Spleen (tissue), 11 donors: ENCODE data around the gene LAMTOR2. TPM values are rescaled to one million over a fixed set of nuclear protein-coding genes. Genes with fewer than 3 reads are reported as not detected.
"Not testable (repeated sequence)": the region's sequence is repeated elsewhere in the genome, so short reads cannot be mapped to it uniquely, and the experiment has no call there.

Experiments used
- DNase-seq: peaks from one replicate; pipeline ENCODE4 v3.0.0-alpha.2; 2020
- H3K27ac ChIP-seq, 8 donors: fragments of 200-600 bp; sonication (generic) in 7 of 8; 1 replicate in 4 of 8; 2 replicates in 4 of 8; pipeline versions ENCODE4 v1.5.0 to v1.8.0; 2016 to 2021; ENCODE audit warnings: inconsistent platforms in 4 of 8, mild to moderate bottlenecking in 4 of 8, moderate library complexity in 1 of 8
- H3K27me3 ChIP-seq, 7 donors: fragments of 200-600 bp; sonication (generic) in 6 of 7; replicated peaks in 1 of 7; 1 replicate in 4 of 7; 2 replicates in 3 of 7; pipeline versions ENCODE4 v1.5.0 to v1.8.0; 2016 to 2021; ENCODE audit warnings: inconsistent platforms in 3 of 7, mild to moderate bottlenecking in 1 of 7
- H3K36me3 ChIP-seq, 6 donors: fragments of 200-600 bp; sonication (generic) in 5 of 6; 1 replicate in 4 of 6; 2 replicates in 2 of 6; pipeline versions ENCODE4 v1.5.0 to v1.8.0; 2016 to 2021; ENCODE audit warnings: inconsistent platforms in 2 of 6
- H3K4me1 ChIP-seq, 6 donors: fragments of 200-600 bp; sonication (generic) in 5 of 6; 1 replicate in 3 of 6; 2 replicates in 3 of 6; pipeline versions ENCODE4 v1.5.0 to v1.8.0; 2016 to 2021; ENCODE audit warnings: inconsistent platforms in 3 of 6
- H3K4me3 ChIP-seq, 8 donors: fragments of 200-600 bp; sonication (generic) in 7 of 8; 1 replicate in 4 of 8; 2 replicates in 4 of 8; pipeline versions ENCODE4 v1.5.0 to v1.8.0; 2016 to 2021; ENCODE audit warnings: inconsistent platforms in 4 of 8, mild to moderate bottlenecking in 4 of 8, moderate library complexity in 2 of 8
- H3K9me3 ChIP-seq, 8 donors: fragments of 200-600 bp; sonication (generic) in 7 of 8; 1 replicate in 4 of 8; 2 replicates in 4 of 8; pipeline versions ENCODE4 v1.5.0 to v1.8.0; 2016 to 2021; ENCODE audit warnings: inconsistent platforms in 4 of 8
- CTCF ChIP-seq, 11 experiments: fragments of 200-600 bp in 7 of 11; fragments of 450-650 bp in 4 of 11; sonication (generic) in 4 of 11; IDR thresholded peaks in 8 of 11; conservative IDR thresholded peaks in 3 of 11; 1 replicate in 7 of 11; 2 replicates in 4 of 11; pipeline versions ENCODE4 v1.4.0 to v1.8.0; 2016 to 2021; ENCODE audit warnings: antibody characterized with exemption in 11 of 11, inconsistent platforms in 4 of 11, mild to moderate bottlenecking in 1 of 11
- POLR2A ChIP-seq, 3 donors: fragments of 450-650 bp; IDR thresholded peaks; one replicate each; pipeline ENCODE4 v1.5.1; 2017; ENCODE audit warnings: antibody characterized with exemption in 3 of 3, mild to moderate bottlenecking in 1 of 3
- POLR2AphosphoS5 ChIP-seq, 3 donors: sonication (generic); formaldehyde crosslinking; IDR thresholded peaks; one replicate each; pipeline ENCODE4 v1.5.1; 2017; ENCODE audit warnings: antibody characterized with exemption in 3 of 3
- WGBS, 5 donors: extraction: QIAGEN DNeasy Blood & Tissue Kit in 3 of 5; methylation state at CpG; one replicate each; pipeline versions ENCODE4 v1.1.5 to v1.1.7; 2013 to 2018; 5-methylcytosine and 5-hydroxymethylcytosine counted together
- intact Hi-C: fragments of 100-400 bp; cut with DNase I; formaldehyde crosslinking; loops from one replicate; pipeline ENCODE4 v1.15.0; 2023; ENCODE audit warnings: low total_unique reads
- polyA plus RNA-seq, 3 donors: library from polyadenylated mRNA; stranded (reverse); fragments of 200-250 nt; gene quantifications; one replicate each; pipeline ENCODE4 v1.2.1, GENCODE V29; 2013
- total RNA-seq, 7 donors: library from RNA; depleted of rRNA in 3 of 7; stranded (reverse); fragments of >200 nt in 3 of 7; fragmentation: NEBNext Ultra II Directional in 4 of 7; extraction: Animal tissue kit (Norgen Biotek cat#: 25700) in 4 of 7; gene quantifications; one replicate each; pipeline versions ENCODE4 v1.1.0 to v1.2.1, GENCODE V29; 2016 to 2021
- donor health status: healthy with polysubstance abuse.
- donor health status: DM: no; HTN: no; CAD: no; lungs with moderate emphysema.
- donor health status: DM: no; HTN: no; CAD: no.
- donor health status: Bipolar disorder and iron deficiency.
- donor health status: healthy.
- donor health status: DM: no; HTN: no; CAD: no.
- donor health status: DM: yes; HTN: yes; CAD: no.

The LAMTOR2 gene
- total and polyA plus RNA-seq, 10 donors = 29.5 to 121 (median 44.7) TPM

GRCh38 chr1:156025876-156026275 is 28.7 kb upstream of the LAMTOR2 start:
- no peaks in the 10 kb centered on the region for H3K27me3 ChIP-seq

GRCh38 chr1:156026588-156026987 is 28.0 kb upstream of the LAMTOR2 start:
- Histone ChIP-seq H3K27me3 (no peaks in the 10 kb centered on the region), H3K36me3 (no peaks in the 10 kb centered on the region), H3K4me3 (no peak overlapping the region), H3K4me1 (peaks cover 0 to 6% (median 0%) of the 10 kb centered on the region in 6 donors), H3K9me3 (no peaks in the 10 kb centered on the region), H3K27ac (no peak overlapping the region)
- intact Hi-C loops = no loop called here
- WGBS, 5 donors = 86 to 90% (median 88%) methylated on average over 4 of the region's 4 CpGs
- DNase-seq = no peak
- no peak for TF ChIP-seq POLR2A (IDR thresholded peaks at IDR 0.05)
- no peak for TF ChIP-seq POLR2AphosphoS5 (IDR thresholded peaks at IDR 0.05)
- no peak for TF ChIP-seq CTCF (IDR thresholded peaks at IDR 0.05 in 8 of 11, conservative IDR thresholded peaks at IDR 0.05 in 3 of 11)

More at GRCh38 chr1:156025876-156026275, 28.7 kb upstream of the LAMTOR2 start:
- TF ChIP-seq POLR2AphosphoS5 (IDR thresholded peaks at IDR 0.05) (no peak), CTCF (IDR thresholded peaks at IDR 0.05 in 8 of 11, conservative IDR thresholded peaks at IDR 0.05 in 3 of 11) (peak in 7 of 11 experiments; percentile 8 to 43 (median 20))
- intact Hi-C loops = no loop called here
- 13 to 29% (median 16%) methylated on average over 4 to 9 of the region's 9 CpGs for WGBS, 5 donors
- no peaks in the 10 kb centered on the region for H3K9me3 ChIP-seq
- peaks cover 0 to 13% (median 4%) of the 10 kb centered on the region in 6 donors for H3K4me1 ChIP-seq
- H3K27ac ChIP-seq = no peak overlapping the region
- H3K4me3 ChIP-seq = no peak overlapping the region
- no peak for DNase-seq
- H3K36me3 ChIP-seq = no peaks in the 10 kb centered on the region

GRCh38 chr1:156033011-156033410 is 21.6 kb upstream of the LAMTOR2 start:
- Histone ChIP-seq H3K4me3 (no peak overlapping the region), H3K4me1 (no peaks in the 10 kb centered on the region), H3K36me3 (peaks cover 0 to 23% (median 13%) of the 10 kb centered on the region in 6 donors), H3K9me3 (no peaks in the 10 kb centered on the region), H3K27ac (no peak overlapping the region), H3K27me3 (no peaks in the 10 kb centered on the region)
- intact Hi-C loops = no loop called here
- no peak for DNase-seq
- TF ChIP-seq POLR2AphosphoS5 (IDR thresholded peaks at IDR 0.05) (no peak), CTCF (IDR thresholded peaks at IDR 0.05 in 8 of 11, conservative IDR thresholded peaks at IDR 0.05 in 3 of 11) (no peak), POLR2A (IDR thresholded peaks at IDR 0.05) (no peak)
- 60 to 70% (median 68%) methylated on average over 6 of the region's 6 CpGs for WGBS, 5 donors

- 88 to 96% (median 93%) methylated on average over 4 of the region's 4 CpGs for WGBS, 5 donors
- intact Hi-C loops = not testable (repeated sequence)
- H3K36me3 ChIP-seq = peaks cover 0 to 43% (median 20%) of the 10 kb centered on the region in 6 donors
Measured at GRCh38 chr1:156034991-156035390, 19.6 kb upstream of the LAMTOR2 start.

GRCh38 chr1:156042828-156043227 is 11.8 kb upstream of the LAMTOR2 start:
- WGBS, 5 donors = 90 to 98% (median 97%) methylated on average over 3 of the region's 3 CpGs
- no peaks in the 10 kb centered on the region for H3K27me3 ChIP-seq
- no peaks in the 10 kb centered on the region for H3K4me1 ChIP-seq
- H3K27ac ChIP-seq = no peak overlapping the region
- intact Hi-C loops = no loop called here
- H3K4me3 ChIP-seq = no peak overlapping the region
- H3K36me3 ChIP-seq = peaks cover 0 to 90% (median 44%) of the 10 kb centered on the region in 6 donors
- DNase-seq = no peak
- no peak for TF ChIP-seq POLR2AphosphoS5 (IDR thresholded peaks at IDR 0.05)
- TF ChIP-seq CTCF (IDR thresholded peaks at IDR 0.05 in 8 of 11, conservative IDR thresholded peaks at IDR 0.05 in 3 of 11) = no peak
- no peak for TF ChIP-seq POLR2A (IDR thresholded peaks at IDR 0.05)
- no peaks in the 10 kb centered on the region for H3K9me3 ChIP-seq

More at GRCh38 chr1:156034991-156035390, 19.6 kb upstream of the LAMTOR2 start:
- H3K27me3 ChIP-seq, DNase-seq, H3K27ac ChIP-seq, H3K4me3 ChIP-seq, H3K4me1 ChIP-seq, H3K9me3 ChIP-seq: not testable (repeated sequence)
